HCT116 (cell line): ENCODE data around the gene DDOST. TPM values are rescaled to one million over a fixed set of nuclear protein-coding genes. Genes with fewer than 3 reads are reported as not detected.

Experiments
- ATAC-seq: fragments of 200-7000 bp; cut with Tn5 transposase; 2 replicates; pipeline ENCODE4 v1.9.1; 2020; ENCODE audit warnings: mild to moderate bottlenecking, moderate library complexity
- BruUV-seq: library from RNA; stranded (reverse); fragments of 400-500 nt; replicated peaks from 2 replicates; lab custom pipeline; 2021; lab: Mats Ljungman, UMichigan
- CTCF ChIA-PET: fragments of 300-600 bp; sonication (Branson Sonifier 250); formaldehyde crosslinking; loops from one replicate; lab custom pipeline; 2021; ENCODE audit warnings: antibody characterized with exemption; lab: Charles Lee
- POLR2A ChIA-PET: fragments of 300-600, 350-600 bp; sonication (Branson Sonifier 250); formaldehyde crosslinking; loops from one replicate; lab custom pipeline; 2021; ENCODE audit warnings: antibody characterized with exemption; lab: Charles Lee
- RAD21 ChIA-PET, 2 experiments: fragments of 300-600 bp; sonication (Branson Sonifier 250); formaldehyde crosslinking; loops; one replicate each; lab custom pipeline; 2023; ENCODE audit warnings: low total read pairs in 2 of 2; ENCODE audit not compliant: uncharacterized antibody in 2 of 2, unreplicated experiment in 2 of 2, low non-redundant PET in 1 of 2; lab: Charles Lee
- DNase-seq: peaks from one replicate; pipeline ENCODE4 v3.0.0-alpha.2; 2010; ENCODE audit warnings: low read depth, low spot score
- H2AFZ ChIP-seq: fragments of 200-600 bp; shearing (Covaris generic), sonication (generic); 2 replicates; pipeline ENCODE4 v1.6.1; 2017; ENCODE audit warnings: low read depth, mixed run types, mixed read lengths, antibody characterized with exemption, low read length; ENCODE audit not compliant: poor library complexity, severe bottlenecking
- H3K27ac ChIP-seq: 2 replicates; pipeline ENCODE4 v1.5.1; 2012; ENCODE audit warnings: low read depth, low read length
- H3K27me3 ChIP-seq: fragments of 200-600 bp; sonication (generic); 2 replicates; pipeline ENCODE4 v1.6.1; 2016; ENCODE audit warnings: mixed run types, low read length, mixed read lengths; ENCODE audit not compliant: insufficient read depth
- H3K36me3 ChIP-seq, 2 experiments: fragments of 200-500 bp in 1 of 2; fragments of 200-600 bp in 1 of 2; sonication (Bioruptor generic) in 1 of 2; sonication (generic) in 1 of 2; 2 replicates each; pipeline versions ENCODE4 v1.5.1 to v1.6.1; 2014 to 2016; ENCODE audit warnings: low read length in 2 of 2, inconsistent platforms in 1 of 2, mixed read lengths in 1 of 2, mixed run types in 1 of 2; ENCODE audit not compliant: insufficient read depth in 2 of 2, control insufficient read depth in 1 of 2
- H3K4me1 ChIP-seq, 2 experiments: fragments of 200-600 bp in 1 of 2; sonication (generic) in 1 of 2; 2 replicates each; pipeline versions ENCODE4 v1.5.1 to v1.6.1; 2012 to 2017; ENCODE audit warnings: low read length in 2 of 2, inconsistent platforms in 1 of 2, mild to moderate bottlenecking in 1 of 2, mixed read lengths in 1 of 2, mixed run types in 1 of 2, moderate library complexity in 1 of 2; ENCODE audit not compliant: insufficient read depth in 2 of 2, control insufficient read depth in 1 of 2
- H3K4me2 ChIP-seq: fragments of 200-600 bp; sonication (generic); 2 replicates; pipeline ENCODE4 v1.6.1; 2017; ENCODE audit warnings: mixed run types, low read length, mixed read lengths
- H3K4me3 ChIP-seq, 2 experiments: fragments of 200-600 bp in 1 of 2; sonication (generic) in 1 of 2; replicated peaks in 1 of 2; 2 replicates each; pipeline ENCODE4 v1.5.1; 2011 to 2016; ENCODE audit warnings: low read length in 2 of 2, control low read depth in 1 of 2, low read depth in 1 of 2, mild to moderate bottlenecking in 1 of 2, mixed read lengths in 1 of 2, mixed run types in 1 of 2
- H3K79me2 ChIP-seq: fragments of 200-600 bp; sonication (generic); 2 replicates; pipeline ENCODE4 v1.6.1; 2017; ENCODE audit warnings: mild to moderate bottlenecking, mixed run types, low read length, moderate library complexity, mixed read lengths; ENCODE audit not compliant: insufficient read depth
- H3K9ac ChIP-seq: fragments of 200-600 bp; sonication (generic); 2 replicates; pipeline ENCODE4 v1.6.1; 2016; ENCODE audit warnings: low read length, mixed read lengths
- H3K9me2 ChIP-seq: fragments of 200-600 bp; sonication (generic), shearing (Covaris generic); 2 replicates; pipeline ENCODE4 v1.6.1; 2017; ENCODE audit warnings: mixed run types, mild to moderate bottlenecking, moderate library complexity; ENCODE audit not compliant: insufficient read depth
- H3K9me3 ChIP-seq, 2 experiments: fragments of 200-500 bp in 1 of 2; fragments of 200-600 bp in 1 of 2; sonication (Bioruptor generic) in 1 of 2; sonication (generic) in 1 of 2; 2 replicates each; pipeline ENCODE4 v1.6.1; 2014 to 2017; ENCODE audit warnings: low read length in 2 of 2, mixed read lengths in 2 of 2, inconsistent platforms in 1 of 2, low read depth in 1 of 2, mild to moderate bottlenecking in 1 of 2, mixed run types in 1 of 2, moderate library complexity in 1 of 2; ENCODE audit not compliant: control insufficient read depth in 1 of 2, insufficient read depth in 1 of 2
- H4K20me1 ChIP-seq: fragments of 200-600 bp; sonication (generic), shearing (Covaris generic); 2 replicates; pipeline ENCODE4 v1.6.1; 2017; ENCODE audit warnings: mixed run types, mild to moderate bottlenecking, moderate library complexity; ENCODE audit not compliant: insufficient read depth
- ATF3 ChIP-seq: IDR thresholded peaks from 2 replicates; pipeline ENCODE4 v1.6.1; 2012
- CEBPB ChIP-seq: IDR thresholded peaks from 2 replicates; pipeline ENCODE4 v1.6.1; 2012; ENCODE audit warnings: low read depth
- EGR1 ChIP-seq: IDR thresholded peaks from 2 replicates; pipeline ENCODE4 v1.6.1; 2012; ENCODE audit warnings: low read depth
- POLR2AphosphoS5 ChIP-seq: IDR thresholded peaks from 2 replicates; pipeline ENCODE4 v1.6.1; 2011; ENCODE audit warnings: mild to moderate bottlenecking, low read depth, low read length, moderate library complexity
- SIN3A ChIP-seq: IDR thresholded peaks from 2 replicates; pipeline ENCODE4 v1.6.1; 2012; ENCODE audit warnings: low read depth
- SP1 ChIP-seq: IDR thresholded peaks from 2 replicates; pipeline ENCODE4 v1.6.1; 2012; ENCODE audit warnings: low read depth
- YY1 ChIP-seq: IDR thresholded peaks from 2 replicates; pipeline ENCODE4 v1.6.1; 2011; ENCODE audit warnings: low read length, low read depth, moderate library complexity, mild to moderate bottlenecking; ENCODE audit not compliant: insufficient replicate concordance; ENCODE audit errors: extremely low read depth
- ZFX ChIP-seq: fragments of 450-650 bp; IDR thresholded peaks from 2 replicates; pipeline ENCODE4 v1.6.1; 2017
- intact Hi-C: fragments of 100-400 bp; cut with micrococcal nuclease; formaldehyde crosslinking; loops from 2 replicates; pipeline ENCODE4 v1.10.0; 2022
- total RNA-seq: library from RNA; stranded (reverse); gene quantifications from one replicate; pipeline ENCODE4 v1.2.1, GENCODE V29; 2021; ENCODE audit not compliant: unreplicated experiment
- TF ChIP-seq, protein P1 (sequence below): IDR thresholded peaks from 2 replicates; pipeline ENCODE4 v1.6.1; 2012; ENCODE audit warnings: low read depth

DDOST gene
- total RNA-seq, 1 experiment from 2014 or later = 387 TPM

DNA sequence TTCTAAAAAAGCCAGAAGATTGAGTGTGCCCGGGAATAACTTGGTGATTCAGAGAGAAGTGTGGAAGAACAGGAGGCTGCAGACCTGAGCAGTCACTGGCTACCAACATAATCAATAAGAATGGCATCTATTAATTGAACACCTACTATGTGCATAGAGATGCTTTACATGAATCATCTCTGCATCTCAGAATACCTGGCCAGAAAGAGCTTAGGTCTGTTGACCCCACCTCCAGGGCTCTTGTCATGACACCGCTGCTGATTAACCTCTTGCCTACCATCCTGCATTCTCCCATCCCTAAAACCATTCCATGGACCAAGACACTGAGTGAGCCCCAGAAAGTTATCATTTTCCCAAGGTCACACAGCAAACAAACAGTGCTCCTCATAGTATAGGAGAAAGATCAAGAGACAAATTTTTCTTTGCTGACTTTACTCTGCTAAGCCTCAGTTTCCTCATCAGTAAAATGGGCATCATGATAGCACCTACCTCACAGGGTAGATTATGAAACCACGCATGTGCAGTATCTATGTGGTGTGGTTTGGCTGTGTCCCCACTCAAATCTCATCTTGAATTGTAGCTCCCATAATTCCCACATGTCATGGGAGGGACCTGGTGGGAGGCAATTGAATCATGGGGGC is 44.2 kb downstream of the DDOST start:
- no peak overlapping the region for H3K4me2 ChIP-seq
- H3K27me3 ChIP-seq = no peaks in the 10 kb centered on the region
- no peaks in the 10 kb centered on the region; a peak in 1 of 4 replicates for H3K36me3 ChIP-seq
- no peaks in the 10 kb centered on the region for H3K79me2 ChIP-seq
- TF ChIP-seq POLR2AphosphoS5 (no peak), YY1 (no peak), SIN3A (no peak), CEBPB (no peak), EGR1 (no peak), ZFX (no peak), SP1 (no peak), ATF3 (no peak)
- TF ChIP-seq, protein P1, sequence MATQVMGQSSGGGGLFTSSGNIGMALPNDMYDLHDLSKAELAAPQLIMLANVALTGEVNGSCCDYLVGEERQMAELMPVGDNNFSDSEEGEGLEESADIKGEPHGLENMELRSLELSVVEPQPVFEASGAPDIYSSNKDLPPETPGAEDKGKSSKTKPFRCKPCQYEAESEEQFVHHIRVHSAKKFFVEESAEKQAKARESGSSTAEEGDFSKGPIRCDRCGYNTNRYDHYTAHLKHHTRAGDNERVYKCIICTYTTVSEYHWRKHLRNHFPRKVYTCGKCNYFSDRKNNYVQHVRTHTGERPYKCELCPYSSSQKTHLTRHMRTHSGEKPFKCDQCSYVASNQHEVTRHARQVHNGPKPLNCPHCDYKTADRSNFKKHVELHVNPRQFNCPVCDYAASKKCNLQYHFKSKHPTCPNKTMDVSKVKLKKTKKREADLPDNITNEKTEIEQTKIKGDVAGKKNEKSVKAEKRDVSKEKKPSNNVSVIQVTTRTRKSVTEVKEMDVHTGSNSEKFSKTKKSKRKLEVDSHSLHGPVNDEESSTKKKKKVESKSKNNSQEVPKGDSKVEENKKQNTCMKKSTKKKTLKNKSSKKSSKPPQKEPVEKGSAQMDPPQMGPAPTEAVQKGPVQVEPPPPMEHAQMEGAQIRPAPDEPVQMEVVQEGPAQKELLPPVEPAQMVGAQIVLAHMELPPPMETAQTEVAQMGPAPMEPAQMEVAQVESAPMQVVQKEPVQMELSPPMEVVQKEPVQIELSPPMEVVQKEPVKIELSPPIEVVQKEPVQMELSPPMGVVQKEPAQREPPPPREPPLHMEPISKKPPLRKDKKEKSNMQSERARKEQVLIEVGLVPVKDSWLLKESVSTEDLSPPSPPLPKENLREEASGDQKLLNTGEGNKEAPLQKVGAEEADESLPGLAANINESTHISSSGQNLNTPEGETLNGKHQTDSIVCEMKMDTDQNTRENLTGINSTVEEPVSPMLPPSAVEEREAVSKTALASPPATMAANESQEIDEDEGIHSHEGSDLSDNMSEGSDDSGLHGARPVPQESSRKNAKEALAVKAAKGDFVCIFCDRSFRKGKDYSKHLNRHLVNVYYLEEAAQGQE = no peak
- H3K4me1 ChIP-seq = peaks cover 22 to 28% of the 10 kb centered on the region in 2 experiments
- no peaks in the 10 kb centered on the region for H4K20me1 ChIP-seq
- no peak for ATAC-seq
- no peak overlapping the region for H2AFZ ChIP-seq
- ChIA-PET RAD21 (no interaction called here), CTCF (no interaction called here), POLR2A (no interaction called here)
- no peak overlapping the region for H3K9ac ChIP-seq
- BruUV-seq = no TSS peak
- H3K27ac ChIP-seq = no peak overlapping the region
- no peaks in the 10 kb centered on the region for H3K9me2 ChIP-seq
- DNase-seq = no peak
- intact Hi-C loops = no loop called here
- H3K4me3 ChIP-seq = no peak overlapping the region
- H3K9me3 ChIP-seq = no peaks in the 10 kb centered on the region
